ENCODE data around the gene KMT5C.
A peak's percentile ranks its signal among the peaks of the same experiment; 100 is the strongest.

Gene KMT5C

GRCh38 chr19:55370305-55370988, 30.8 kb downstream of the KMT5C start, which contains the start of gene IL11 (continued):
- TF ChIP-seq ZBTB10 (tag by site-specific recombination; IDR thresholded peaks at IDR 0.05), result no peak
- TF ChIP-seq SP3 (tag by site-specific recombination; IDR thresholded peaks at IDR 0.05), result no peak
- TF ChIP-seq ZNF704 (tag by site-specific recombination; IDR thresholded peaks at IDR 0.05), result no peak
- no peak for TF ChIP-seq GLIS1 (tag by site-specific recombination; IDR thresholded peaks at IDR 0.05)
- TF ChIP-seq ZNF37A (tag by site-specific recombination; IDR thresholded peaks at IDR 0.05), result no peak
- TF ChIP-seq IKZF3 (tag by site-specific recombination; IDR thresholded peaks at IDR 0.05), result no peak
- TF ChIP-seq ZBTB6 (tag by site-specific recombination; IDR thresholded peaks at IDR 0.05), result peak; percentile 34; the same call in 1 of the 2 replicates
- no peak for TF ChIP-seq CTCF (tag by site-specific recombination; IDR thresholded peaks at IDR 0.05)
- TF ChIP-seq ZNF660 (tag by site-specific recombination; IDR thresholded peaks at IDR 0.05), result no peak
- TF ChIP-seq ZNF549 (tag by site-specific recombination; IDR thresholded peaks at IDR 0.05), result no peak
- peak; percentile 19; the same call in 1 of the 2 replicates for TF ChIP-seq ZIC2 (tag by site-specific recombination; IDR thresholded peaks at IDR 0.05)
- TF ChIP-seq ZNF324 (tag by site-specific recombination; IDR thresholded peaks at IDR 0.05), result no peak
- no peak for TF ChIP-seq BCL11A (tag by site-specific recombination; IDR thresholded peaks at IDR 0.05; ENCODE audit: low read depth)
- TF ChIP-seq YY1 (tag by site-specific recombination; IDR thresholded peaks at IDR 0.05), result no peak
- TF ChIP-seq ZNF341 (tag by site-specific recombination; IDR thresholded peaks at IDR 0.05; ENCODE audit: low read depth), result no peak
- no peak for TF ChIP-seq ZNF580 (tag by site-specific recombination; IDR thresholded peaks at IDR 0.05)

- Histone ChIP-seq H3K27ac (ENCODE audit: extremely low read depth, low read depth, low read length) (no peak overlapping the region), H3K9me3 (ENCODE audit: control insufficient read depth, insufficient read depth, low read depth, low read length) (no peaks in the 10 kb centered on the region), H3K4me3 (ENCODE audit: low read depth, low read length) (no peak overlapping the region), H3K36me3 (ENCODE audit: control insufficient read depth in 2 of 2, insufficient read depth in 1 of 2, low read length in 2 of 2) (no peaks in the 10 kb centered on the region), H3K4me1 (ENCODE audit: control insufficient read depth, insufficient read depth, low read length) (peaks cover 5% of the 10 kb centered on the region; the same call in 1 of the 2 replicates)
- POLR2A ChIA-PET, result interaction anchor here (0.5 to 1.8 kb wide), 11 partner anchors 9 to 113 kb away, joined by 3 to 12 read pairs (median 4); partner anchors contain the start of genes HSPBP1, KMT5C, PPP6R1 and TMEM238
- CTCF ChIA-PET, result interaction anchor here (0.9 to 1.2 kb wide), 4 partner anchors 40 to 259 kb away, joined by 3 to 10 read pairs (median 3); no protein-coding TSS in a partner anchor
- no peak for TF ChIP-seq ZNF23 (tag by site-specific recombination; IDR thresholded peaks at IDR 0.05; ENCODE audit: borderline replicate concordance)
- no peak for TF ChIP-seq ZNF214 (tag by site-specific recombination; IDR thresholded peaks at IDR 0.05; ENCODE audit: borderline replicate concordance)
- no peak for TF ChIP-seq ZNF174 (tag by site-specific recombination; IDR thresholded peaks at IDR 0.05)
- TF ChIP-seq ZNF10 (tag by site-specific recombination; IDR thresholded peaks at IDR 0.05), result 0 out of 2 replicates have a peak, but pooled peaks have one; percentile 26
- TF ChIP-seq ZBTB6 (tag by site-specific recombination; IDR thresholded peaks at IDR 0.05), result no peak
- peak; percentile 76 for TF ChIP-seq ATF2 (tag by site-specific recombination; IDR thresholded peaks at IDR 0.05; ENCODE audit: low read depth)
- TF ChIP-seq ZNF274 (IDR thresholded peaks at IDR 0.05; ENCODE audit: low read length), result no peak
- TF ChIP-seq ZNF274 (tag by site-specific recombination; IDR thresholded peaks at IDR 0.05; ENCODE audit: borderline replicate concordance), result no peak
Measured at GRCh38 chr19:55372316-55373081, 32.8 kb downstream of the KMT5C start.
